Testis (tissue), 2 donors: Measurements from ENCODE around the gene CTDNEP1.
"Not testable (repeated sequence)": the region's sequence is repeated elsewhere in the genome, so short reads cannot be mapped to it uniquely, and the experiment has no call there.

ENCODE experiments used
- POLR2A ChIP-seq: fragments of 450-650 bp; IDR thresholded peaks from one replicate; pipeline ENCODE4 v1.6.1; 2017; ENCODE audit warnings: antibody characterized with exemption, mild to moderate bottlenecking, moderate library complexity
- TF ChIP-seq, protein P1 (sequence below), 3 experiments: fragments of 450-650 bp in 2 of 3; fragments of 200-600 bp in 1 of 3; sonication (generic) in 1 of 3; IDR thresholded peaks; one replicate each; pipeline ENCODE4 v1.5.1; 2016 to 2019; ENCODE audit warnings: antibody characterized with exemption in 3 of 3, mild to moderate bottlenecking in 2 of 3, moderate library complexity in 1 of 3

DNA sequence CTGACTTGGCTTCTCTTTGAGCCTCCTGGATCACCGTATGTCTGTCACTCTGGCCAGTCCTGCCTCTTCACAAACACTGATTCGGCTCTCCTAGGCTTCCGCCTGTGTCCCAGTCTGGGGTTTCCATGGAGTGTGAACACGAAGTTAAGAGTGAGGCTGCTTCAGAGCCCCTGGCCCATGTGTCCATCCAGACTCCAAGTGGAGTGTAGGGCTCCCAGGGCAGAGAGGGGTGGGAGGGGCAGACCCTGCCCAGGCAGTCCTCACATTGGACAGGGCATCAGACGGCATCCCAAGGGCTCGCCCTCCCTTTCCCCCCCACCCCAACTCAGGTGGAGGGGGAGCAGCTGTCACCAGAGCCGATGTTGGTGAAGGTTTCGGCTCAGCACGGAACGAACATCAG lies 7.7 kb downstream of the CTDNEP1 start:
- TF ChIP-seq, protein P1, sequence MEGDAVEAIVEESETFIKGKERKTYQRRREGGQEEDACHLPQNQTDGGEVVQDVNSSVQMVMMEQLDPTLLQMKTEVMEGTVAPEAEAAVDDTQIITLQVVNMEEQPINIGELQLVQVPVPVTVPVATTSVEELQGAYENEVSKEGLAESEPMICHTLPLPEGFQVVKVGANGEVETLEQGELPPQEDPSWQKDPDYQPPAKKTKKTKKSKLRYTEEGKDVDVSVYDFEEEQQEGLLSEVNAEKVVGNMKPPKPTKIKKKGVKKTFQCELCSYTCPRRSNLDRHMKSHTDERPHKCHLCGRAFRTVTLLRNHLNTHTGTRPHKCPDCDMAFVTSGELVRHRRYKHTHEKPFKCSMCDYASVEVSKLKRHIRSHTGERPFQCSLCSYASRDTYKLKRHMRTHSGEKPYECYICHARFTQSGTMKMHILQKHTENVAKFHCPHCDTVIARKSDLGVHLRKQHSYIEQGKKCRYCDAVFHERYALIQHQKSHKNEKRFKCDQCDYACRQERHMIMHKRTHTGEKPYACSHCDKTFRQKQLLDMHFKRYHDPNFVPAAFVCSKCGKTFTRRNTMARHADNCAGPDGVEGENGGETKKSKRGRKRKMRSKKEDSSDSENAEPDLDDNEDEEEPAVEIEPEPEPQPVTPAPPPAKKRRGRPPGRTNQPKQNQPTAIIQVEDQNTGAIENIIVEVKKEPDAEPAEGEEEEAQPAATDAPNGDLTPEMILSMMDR (IDR thresholded peaks at IDR 0.05) = not testable (repeated sequence)
- TF ChIP-seq POLR2A = not testable (repeated sequence)
